Astrocyte of the cerebellum (primary cell): ENCODE data around the gene ADAMTS2.

Experiments used
- DNase-seq: peaks from one replicate; pipeline ENCODE4 v3.0.0-alpha.2; 2011; ENCODE audit warnings: low read depth
- H3K4me3 ChIP-seq: 2 replicates; pipeline ENCODE4 v1.5.1; 2011; ENCODE audit warnings: mild to moderate bottlenecking, low read depth, low read length, moderate library complexity
- in situ Hi-C: cut with HindIII; loops from 2 replicates; pipeline ENCODE4 v1.10.0; 2017; ENCODE audit warnings: low sequenced_read_pairs
- TF ChIP-seq, protein P1 (sequence below): IDR thresholded peaks from 2 replicates; pipeline ENCODE4 v1.5.1; 2012; ENCODE audit warnings: low read length, low read depth, moderate library complexity, mild to moderate bottlenecking; ENCODE audit errors: missing control alignments

ADAMTS2 gene

GRCh38 chr5:179241764-179242370 is 103.4 kb downstream of the ADAMTS2 start:
- no peak overlapping the region for H3K4me3 ChIP-seq
- TF ChIP-seq, protein P1, sequence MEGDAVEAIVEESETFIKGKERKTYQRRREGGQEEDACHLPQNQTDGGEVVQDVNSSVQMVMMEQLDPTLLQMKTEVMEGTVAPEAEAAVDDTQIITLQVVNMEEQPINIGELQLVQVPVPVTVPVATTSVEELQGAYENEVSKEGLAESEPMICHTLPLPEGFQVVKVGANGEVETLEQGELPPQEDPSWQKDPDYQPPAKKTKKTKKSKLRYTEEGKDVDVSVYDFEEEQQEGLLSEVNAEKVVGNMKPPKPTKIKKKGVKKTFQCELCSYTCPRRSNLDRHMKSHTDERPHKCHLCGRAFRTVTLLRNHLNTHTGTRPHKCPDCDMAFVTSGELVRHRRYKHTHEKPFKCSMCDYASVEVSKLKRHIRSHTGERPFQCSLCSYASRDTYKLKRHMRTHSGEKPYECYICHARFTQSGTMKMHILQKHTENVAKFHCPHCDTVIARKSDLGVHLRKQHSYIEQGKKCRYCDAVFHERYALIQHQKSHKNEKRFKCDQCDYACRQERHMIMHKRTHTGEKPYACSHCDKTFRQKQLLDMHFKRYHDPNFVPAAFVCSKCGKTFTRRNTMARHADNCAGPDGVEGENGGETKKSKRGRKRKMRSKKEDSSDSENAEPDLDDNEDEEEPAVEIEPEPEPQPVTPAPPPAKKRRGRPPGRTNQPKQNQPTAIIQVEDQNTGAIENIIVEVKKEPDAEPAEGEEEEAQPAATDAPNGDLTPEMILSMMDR = no peak
- in situ Hi-C loops = no loop called here
- DNase-seq = no peak

GRCh38 chr5:179241175-179241574 is 104.1 kb downstream of the ADAMTS2 start:
- TF ChIP-seq, protein P1 = no peak
- H3K4me3 ChIP-seq = no peak overlapping the region
- no peak for DNase-seq
- in situ Hi-C loops = no loop called here

DNA sequence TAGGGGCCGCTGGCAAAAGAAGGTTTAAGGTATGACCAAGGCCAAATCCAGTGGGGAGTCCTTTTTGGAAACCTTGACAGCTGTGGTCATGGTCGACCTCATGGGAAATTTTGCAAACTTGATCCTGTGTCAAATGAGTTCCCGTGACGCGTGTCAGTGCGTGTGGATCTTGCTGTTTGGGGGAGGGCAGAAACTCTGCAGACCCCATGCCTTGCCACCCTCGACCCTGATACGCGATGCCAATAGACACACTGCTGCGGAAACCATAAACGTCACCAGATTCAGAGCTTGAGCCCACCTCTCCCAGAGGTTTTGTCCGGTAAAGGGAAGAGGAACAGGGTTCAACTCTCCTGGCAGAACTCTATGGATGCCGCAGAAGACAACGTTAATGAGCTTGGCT is 104.7 kb downstream of the ADAMTS2 start:
- TF ChIP-seq, protein P1 = no peak
- in situ Hi-C loops = no loop called here
- no peak overlapping the region for H3K4me3 ChIP-seq
- no peak for DNase-seq

- TF ChIP-seq, protein P1 = no peak
- no peak for DNase-seq
These were observed 105.8 kb downstream of the ADAMTS2 start for GRCh38 chr5:179239256-179240135.

GRCh38 chr5:179238628-179238970 is 106.7 kb downstream of the ADAMTS2 start:
- no peak for DNase-seq
- no peak overlapping the region for H3K4me3 ChIP-seq
- in situ Hi-C loops = no loop called here
- TF ChIP-seq, protein P1 = no peak

More at GRCh38 chr5:179239256-179240135, 105.8 kb downstream of the ADAMTS2 start:
- H3K4me3 ChIP-seq = no peak overlapping the region
- in situ Hi-C loops = no loop called here

DNA sequence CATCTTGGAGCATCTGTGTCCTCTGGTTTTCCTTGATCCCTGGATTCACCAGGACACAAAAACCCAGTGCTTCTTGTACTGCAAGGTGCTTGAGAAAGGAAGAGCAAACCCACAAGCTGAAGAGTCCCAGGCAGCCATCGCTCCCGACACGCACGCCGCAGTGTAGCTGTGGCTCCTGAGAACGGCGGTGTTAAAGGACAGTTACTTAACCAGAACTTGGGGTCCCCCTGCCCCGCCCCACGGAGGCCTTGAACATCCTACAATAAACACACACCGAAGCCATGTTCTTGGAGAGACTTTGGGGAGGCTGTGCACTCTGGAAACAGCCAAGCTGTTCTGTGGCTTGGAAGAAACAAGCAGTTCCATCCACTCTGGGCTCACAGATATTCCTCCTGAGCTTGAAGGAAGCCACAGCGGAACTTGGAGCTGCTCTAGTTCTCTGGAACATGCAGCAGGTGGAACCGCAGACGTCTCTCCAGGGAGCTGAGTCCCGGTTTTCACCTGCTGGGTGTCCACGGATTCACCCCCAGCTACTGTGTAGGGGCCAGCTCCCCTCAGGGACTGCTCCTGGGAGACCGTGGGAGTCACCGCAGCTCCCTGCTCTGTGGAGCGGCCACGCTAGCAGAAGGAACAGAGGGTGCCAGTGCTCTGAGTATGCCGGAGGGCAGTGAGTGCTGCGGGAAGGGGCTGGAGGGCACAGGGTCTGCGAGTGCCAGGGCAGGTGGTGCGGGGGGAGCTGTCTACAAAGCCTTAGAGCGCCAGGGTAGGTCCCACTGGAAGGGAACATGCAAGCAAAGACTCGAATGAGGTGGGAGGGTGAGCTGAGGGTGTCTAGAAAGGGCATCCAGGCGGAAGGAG is 107.3 kb downstream of the ADAMTS2 start:
- in situ Hi-C loops = no loop called here
- DNase-seq = no peak
- no peak overlapping the region for H3K4me3 ChIP-seq
- TF ChIP-seq, protein P1 = no peak
